ENCODE data around the gene FRMPD2. TPM values are rescaled to one million over a fixed set of nuclear protein-coding genes. Genes with fewer than 3 reads are reported as not detected.

FRMPD2 gene
- total RNA-seq, 1 experiment from 2014 or later: 1.3 TPM

- ChIA-PET CTCF (interaction anchor here (0.6 to 2.2 kb wide), 7 partner anchors 18 to 1728 kb away, joined by 3 to 10 read pairs (median 3); no protein-coding TSS in a partner anchor), POLR2A (interaction anchor here (0.6 kb wide), 1 partner anchor 26 kb away, joined by 3 read pairs; no protein-coding TSS in a partner anchor)
- peak; percentile 57 for DNase-seq (ENCODE audit: unreplicated experiment)
- intact Hi-C loops (cut with micrococcal nuclease): no loop called here
- peaks cover 26% of the 10 kb centered on the region for H3K4me1 Mint-ChIP-seq (ENCODE audit: insufficient read depth, unreplicated experiment)
- H3K27me3 Mint-ChIP-seq (ENCODE audit: insufficient read depth, unreplicated experiment): no peaks in the 10 kb centered on the region
- H3K4me3 Mint-ChIP-seq (ENCODE audit: unreplicated experiment): no peak overlapping the region
- peaks cover 6% of the 10 kb centered on the region for H3K36me3 Mint-ChIP-seq (ENCODE audit: insufficient read depth, unreplicated experiment)
- BruUV-seq (replicated peaks): no TSS peak
- no peak for TF ChIP-seq CTCF (IDR thresholded peaks at IDR 0.05; ENCODE audit: unreplicated experiment)
- no peaks in the 10 kb centered on the region for H3K9me3 Mint-ChIP-seq (ENCODE audit: unreplicated experiment)
- H3K27ac Mint-ChIP-seq (ENCODE audit: low read depth, unreplicated experiment): peak overlapping the region; percentile 80
Observed at GRCh38 chr10:48251525-48252353, 22.8 kb downstream of the FRMPD2 start.

GRCh38 chr10:48251152-48251524 is 23.4 kb downstream of the FRMPD2 start:
- H3K36me3 Mint-ChIP-seq (ENCODE audit: insufficient read depth, unreplicated experiment): peaks cover 6% of the 10 kb centered on the region
- no peak for TF ChIP-seq CTCF (IDR thresholded peaks at IDR 0.05; ENCODE audit: unreplicated experiment)
- H3K4me3 Mint-ChIP-seq (ENCODE audit: unreplicated experiment): no peak overlapping the region
- DNase-seq (ENCODE audit: unreplicated experiment): peak; percentile 65
- BruUV-seq (replicated peaks): no TSS peak
- intact Hi-C loops (cut with micrococcal nuclease): no loop called here
- POLR2A ChIA-PET: interaction anchor here (0.6 kb wide), 1 partner anchor 63 kb away, joined by 5 read pairs; no protein-coding TSS in a partner anchor
- CTCF ChIA-PET: interaction anchor here (0.6 to 2.2 kb wide), 7 partner anchors 18 to 1728 kb away, joined by 3 to 10 read pairs (median 3); no protein-coding TSS in a partner anchor
- H3K27ac Mint-ChIP-seq (ENCODE audit: low read depth, unreplicated experiment): peak overlapping the region; percentile 80
- H3K9me3 Mint-ChIP-seq (ENCODE audit: unreplicated experiment): no peaks in the 10 kb centered on the region
- H3K4me1 Mint-ChIP-seq (ENCODE audit: insufficient read depth, unreplicated experiment): peaks cover 26% of the 10 kb centered on the region
- H3K27me3 Mint-ChIP-seq (ENCODE audit: insufficient read depth, unreplicated experiment): no peaks in the 10 kb centered on the region

DNA sequence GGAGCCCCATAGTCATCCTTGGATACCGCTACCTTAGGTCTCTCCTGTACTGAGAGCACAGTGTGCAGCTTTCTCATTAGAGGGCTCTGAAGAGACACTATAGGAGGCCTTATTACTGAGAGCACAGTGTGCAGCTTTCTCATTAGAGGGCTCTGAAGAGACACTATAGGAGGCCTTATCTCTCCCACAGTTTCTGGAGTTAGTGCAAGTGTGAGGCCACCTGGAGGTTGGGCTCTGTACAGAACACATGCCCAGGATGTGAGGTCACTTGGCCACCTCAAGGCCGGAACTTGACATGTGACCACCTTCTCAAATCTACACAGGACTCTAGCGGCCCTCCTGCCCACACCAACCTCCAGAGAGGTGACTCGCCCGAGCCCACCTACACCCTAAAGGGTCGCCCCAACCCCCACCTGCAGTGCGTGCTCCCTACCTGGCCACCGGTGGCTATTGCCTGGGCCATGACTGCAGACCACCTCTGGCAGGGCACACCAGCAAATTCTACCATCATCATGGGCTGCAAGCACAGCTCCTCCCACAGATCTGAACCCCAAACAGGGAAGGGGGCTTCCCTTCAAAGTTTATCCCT is 24.6 kb downstream of the FRMPD2 start:
- intact Hi-C loops (cut with micrococcal nuclease): no loop called here
- no peaks in the 10 kb centered on the region for H3K27me3 Mint-ChIP-seq (ENCODE audit: insufficient read depth, unreplicated experiment)
- peaks cover 6% of the 10 kb centered on the region for H3K36me3 Mint-ChIP-seq (ENCODE audit: insufficient read depth, unreplicated experiment)
- DNase-seq (ENCODE audit: unreplicated experiment): no peak
- peaks cover 26% of the 10 kb centered on the region for H3K4me1 Mint-ChIP-seq (ENCODE audit: insufficient read depth, unreplicated experiment)
- peak overlapping the region; percentile 54 for H3K27ac Mint-ChIP-seq (ENCODE audit: low read depth, unreplicated experiment)
- ChIA-PET POLR2A (no interaction called here), CTCF (no interaction called here)
- no peak for TF ChIP-seq CTCF (IDR thresholded peaks at IDR 0.05; ENCODE audit: unreplicated experiment)
- H3K9me3 Mint-ChIP-seq (ENCODE audit: unreplicated experiment): no peaks in the 10 kb centered on the region
- no peak overlapping the region for H3K4me3 Mint-ChIP-seq (ENCODE audit: unreplicated experiment)
- BruUV-seq (replicated peaks): no TSS peak

DNA sequence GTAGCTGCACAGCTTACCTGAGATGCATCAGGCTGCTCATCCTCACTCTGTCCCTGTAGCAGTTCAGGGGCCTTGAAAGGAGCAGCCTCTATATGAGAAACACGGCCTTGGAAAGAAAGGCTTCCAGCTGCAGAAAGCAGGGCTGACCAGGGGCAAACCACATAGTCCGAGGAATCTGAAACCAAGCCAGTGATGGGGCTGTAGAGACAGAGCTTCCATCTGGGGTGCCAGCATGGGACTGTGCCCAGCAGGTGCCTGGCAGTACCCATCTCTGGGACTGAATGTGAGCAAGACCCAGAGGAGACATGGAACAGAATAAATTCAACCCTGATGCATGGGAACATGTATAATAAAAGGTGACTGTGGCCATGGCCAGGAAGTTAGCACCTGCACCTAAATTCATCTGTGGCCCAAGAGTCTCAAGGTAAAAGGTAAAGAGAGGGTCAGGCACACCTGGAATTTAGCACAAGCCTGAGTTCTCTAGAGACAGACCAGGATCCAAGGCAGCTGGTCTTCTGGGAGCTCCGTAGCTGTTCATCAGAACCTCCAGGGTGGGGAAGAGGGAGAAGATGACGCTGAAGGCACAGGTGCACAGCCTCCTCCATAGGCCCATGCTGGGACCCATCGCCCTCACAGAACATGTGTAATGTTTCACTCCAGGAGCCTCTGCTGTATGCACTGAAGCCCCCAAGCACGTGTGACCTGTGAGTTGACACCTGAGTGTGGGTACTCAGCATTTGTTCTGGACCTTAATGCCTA is 25.3 kb downstream of the FRMPD2 start:
- intact Hi-C loops (cut with micrococcal nuclease): no loop called here
- no TSS peak for BruUV-seq (replicated peaks)
- Mint-ChIP-seq H3K9me3 (ENCODE audit: unreplicated experiment) (no peaks in the 10 kb centered on the region), H3K27ac (ENCODE audit: low read depth, unreplicated experiment) (no peak overlapping the region), H3K4me1 (ENCODE audit: insufficient read depth, unreplicated experiment) (peaks cover 21% of the 10 kb centered on the region), H3K36me3 (ENCODE audit: insufficient read depth, unreplicated experiment) (peaks cover 6% of the 10 kb centered on the region), H3K4me3 (ENCODE audit: unreplicated experiment) (no peak overlapping the region), H3K27me3 (ENCODE audit: insufficient read depth, unreplicated experiment) (no peaks in the 10 kb centered on the region)
- TF ChIP-seq CTCF (IDR thresholded peaks at IDR 0.05; ENCODE audit: unreplicated experiment): no peak
- no peak for DNase-seq (ENCODE audit: unreplicated experiment)
- ChIA-PET CTCF (interaction anchor here (1.6 kb wide), 1 partner anchor 41 kb away, joined by 5 read pairs; no protein-coding TSS in a partner anchor), POLR2A (no interaction called here)

Measured in MCF 10A (cell line).